Rectal smooth muscle tissue (tissue), 1 donor: ENCODE results near the gene ZMYND11.
A peak's percentile ranks its signal among the peaks of the same experiment; 100 is the strongest.

Source experiments
- H3K27ac ChIP-seq: one replicate; pipeline ENCODE4 v1.7.0; 2013; ENCODE audit warnings: low read depth, low read length, inconsistent platforms
- H3K27me3 ChIP-seq: one replicate; pipeline ENCODE4 v1.7.0; 2013; ENCODE audit warnings: low read length; ENCODE audit not compliant: control insufficient read depth, insufficient read depth
- H3K36me3 ChIP-seq: one replicate; pipeline ENCODE4 v1.7.0; 2013; ENCODE audit warnings: low read length; ENCODE audit not compliant: control insufficient read depth, insufficient read depth
- H3K4me1 ChIP-seq: one replicate; pipeline ENCODE4 v1.7.0; 2013; ENCODE audit warnings: low read length; ENCODE audit not compliant: control insufficient read depth, insufficient read depth
- H3K4me3 ChIP-seq: one replicate; pipeline ENCODE4 v1.7.0; 2013; ENCODE audit warnings: low read length
- H3K9ac ChIP-seq: one replicate; pipeline ENCODE4 v1.7.0; 2013; ENCODE audit warnings: low read length

ZMYND11 gene

DNA sequence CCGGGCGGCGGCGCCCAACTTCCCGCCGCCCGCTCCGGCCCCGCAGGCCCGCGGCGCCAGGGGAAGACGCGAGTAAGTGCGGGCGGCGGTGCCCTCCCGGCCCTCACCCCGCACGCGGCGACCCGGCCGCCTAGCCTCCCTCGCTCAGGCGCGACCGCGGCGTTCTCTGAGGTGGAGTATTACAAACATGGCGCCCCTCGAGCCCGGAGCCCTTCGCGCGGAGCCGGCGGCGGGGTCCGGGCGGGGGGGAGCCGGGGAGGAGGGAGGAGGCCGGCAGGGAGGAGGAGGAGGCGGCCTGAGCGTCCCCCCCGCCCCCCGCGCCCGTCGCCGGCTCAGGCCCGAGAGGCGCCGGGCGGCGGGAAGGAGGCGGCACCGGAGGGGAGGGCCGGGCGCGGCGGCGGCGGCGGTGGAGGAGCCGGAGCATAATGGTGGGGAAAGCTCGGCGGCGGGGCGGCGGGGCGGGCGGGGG is at the start of gene ZMYND11:
Gene ZMYND11 (plus strand): TSS at position 324 of the 469 bp plus-strand sequence. CDS start 44,558 bp downstream, outside the sequence.
- no peaks in the 10 kb centered on the region for H3K27me3 ChIP-seq
- H3K36me3 ChIP-seq: no peaks in the 10 kb centered on the region
- H3K9ac ChIP-seq: peak within 1 kb of the TSS; percentile 74
- H3K27ac ChIP-seq: peak within 1 kb of the TSS; percentile 90
- peak within 1 kb of the TSS; percentile 90 for H3K4me3 ChIP-seq
- peaks cover 16% of the 10 kb centered on the region for H3K4me1 ChIP-seq

DNA sequence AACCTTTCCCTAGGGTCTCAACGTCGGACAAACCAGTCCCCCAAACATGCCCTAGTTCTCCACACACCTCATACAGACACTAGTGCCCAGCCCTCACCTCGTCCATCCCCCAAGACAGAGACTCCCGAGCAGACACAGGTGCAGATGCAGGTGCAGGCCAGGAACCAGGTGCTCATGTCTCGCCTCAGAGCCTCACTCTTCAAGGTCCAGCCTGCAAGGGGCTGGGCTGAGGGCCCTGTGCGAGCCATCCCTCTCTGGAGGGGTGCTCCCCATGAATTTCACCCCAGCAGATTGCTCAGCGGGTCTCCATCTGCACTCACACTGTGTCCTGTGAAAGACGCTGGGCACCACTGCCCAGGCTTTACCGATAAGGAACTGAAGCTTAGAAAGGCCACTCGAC is 49.2 kb upstream of the ZMYND11 start:
- Histone ChIP-seq H3K36me3 (no peaks in the 10 kb centered on the region), H3K27ac (no peak overlapping the region), H3K9ac (no peak overlapping the region), H3K4me3 (no peak overlapping the region), H3K27me3 (no peaks in the 10 kb centered on the region), H3K4me1 (no peaks in the 10 kb centered on the region)

DNA sequence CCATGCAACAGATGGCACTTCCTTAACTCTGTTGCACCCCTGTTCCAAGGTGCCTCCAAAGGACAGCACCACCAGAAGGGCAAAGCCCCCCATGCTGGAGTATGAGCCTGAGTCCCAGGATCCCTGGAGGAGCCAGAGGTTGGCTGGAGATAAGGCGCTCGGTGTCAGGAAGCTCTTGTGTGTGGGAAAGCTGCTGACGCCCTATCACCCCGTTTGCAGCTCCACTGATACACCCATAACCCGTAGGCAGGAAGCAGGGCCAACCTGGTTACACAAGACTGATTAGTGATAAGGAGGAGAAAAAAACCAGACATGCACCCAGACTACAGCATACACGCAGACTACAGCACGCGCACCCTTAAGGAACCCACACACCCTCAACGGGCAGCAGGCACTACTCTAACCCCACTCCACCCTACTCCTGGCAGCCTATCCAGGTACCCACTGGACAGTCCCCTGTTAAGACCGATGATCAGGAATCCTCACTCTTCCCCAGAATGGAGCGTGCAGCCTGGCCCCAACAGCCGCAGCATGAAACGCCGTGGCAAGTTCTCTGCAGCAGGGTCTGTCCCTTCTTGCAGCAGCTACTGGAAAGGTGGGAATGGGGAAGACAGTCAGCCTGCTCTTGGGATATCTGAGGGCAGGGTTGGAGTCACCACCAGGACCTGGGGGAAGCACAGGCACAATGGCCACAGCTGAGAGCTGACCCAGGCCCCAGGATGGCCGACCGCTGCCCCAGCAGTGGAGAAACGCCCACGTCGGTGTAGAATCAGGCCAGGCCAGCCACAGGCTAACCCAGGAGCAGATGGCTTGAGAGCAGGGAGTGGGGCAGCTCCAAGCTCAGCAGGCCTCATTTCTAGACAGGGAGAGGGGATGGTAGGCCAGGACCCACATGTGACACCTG is 47.8 kb upstream of the ZMYND11 start:
- H3K27ac ChIP-seq: no peak overlapping the region
- no peaks in the 10 kb centered on the region for H3K27me3 ChIP-seq
- no peaks in the 10 kb centered on the region for H3K4me1 ChIP-seq
- no peak overlapping the region for H3K9ac ChIP-seq
- no peaks in the 10 kb centered on the region for H3K36me3 ChIP-seq
- H3K4me3 ChIP-seq: no peak overlapping the region

- H3K4me1 ChIP-seq: no peaks in the 10 kb centered on the region
- no peaks in the 10 kb centered on the region for H3K36me3 ChIP-seq
Measured at GRCh38 chr10:88253-88652, 47.0 kb upstream of the ZMYND11 start.

DNA sequence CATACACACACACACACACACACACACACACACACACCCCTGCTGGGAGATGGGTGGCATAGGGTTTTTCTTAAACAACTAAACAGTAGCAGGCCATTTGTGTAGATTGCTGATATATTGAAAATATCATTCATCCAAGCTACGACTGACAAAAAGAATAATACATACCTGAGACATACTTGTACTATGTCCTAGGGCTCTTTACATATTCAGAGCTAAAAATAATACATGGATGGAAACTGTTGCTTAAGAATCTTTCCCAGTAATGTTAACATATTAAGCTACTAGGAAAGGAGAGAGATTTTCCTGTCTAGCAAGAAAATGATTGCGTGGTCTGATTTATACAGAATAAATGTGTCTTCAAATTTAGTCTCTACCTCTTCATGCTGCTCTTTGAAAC is 46.0 kb upstream of the ZMYND11 start:
- no peaks in the 10 kb centered on the region for H3K36me3 ChIP-seq
- H3K27ac ChIP-seq: no peak overlapping the region
- no peaks in the 10 kb centered on the region for H3K4me1 ChIP-seq
- no peak overlapping the region for H3K9ac ChIP-seq
- H3K27me3 ChIP-seq: no peaks in the 10 kb centered on the region
- H3K4me3 ChIP-seq: no peak overlapping the region

More at GRCh38 chr10:88253-88652, 47.0 kb upstream of the ZMYND11 start:
- Histone ChIP-seq H3K4me3 (no peak overlapping the region), H3K27ac (no peak overlapping the region), H3K9ac (no peak overlapping the region), H3K27me3 (no peaks in the 10 kb centered on the region)

- no peak overlapping the region for H3K4me3 ChIP-seq
- H3K27ac ChIP-seq: no peak overlapping the region
- H3K9ac ChIP-seq: no peak overlapping the region
- H3K4me1 ChIP-seq: no peaks in the 10 kb centered on the region
- no peaks in the 10 kb centered on the region for H3K36me3 ChIP-seq
- no peaks in the 10 kb centered on the region for H3K27me3 ChIP-seq
Measured at GRCh38 chr10:90161-90560, 45.1 kb upstream of the ZMYND11 start.

GRCh38 chr10:91313-91712 is 43.9 kb upstream of the ZMYND11 start:
- H3K27me3 ChIP-seq: no peaks in the 10 kb centered on the region
- no peak overlapping the region for H3K4me3 ChIP-seq
- no peak overlapping the region for H3K9ac ChIP-seq
- H3K27ac ChIP-seq: no peak overlapping the region
- H3K36me3 ChIP-seq: no peaks in the 10 kb centered on the region
- H3K4me1 ChIP-seq: no peaks in the 10 kb centered on the region

DNA sequence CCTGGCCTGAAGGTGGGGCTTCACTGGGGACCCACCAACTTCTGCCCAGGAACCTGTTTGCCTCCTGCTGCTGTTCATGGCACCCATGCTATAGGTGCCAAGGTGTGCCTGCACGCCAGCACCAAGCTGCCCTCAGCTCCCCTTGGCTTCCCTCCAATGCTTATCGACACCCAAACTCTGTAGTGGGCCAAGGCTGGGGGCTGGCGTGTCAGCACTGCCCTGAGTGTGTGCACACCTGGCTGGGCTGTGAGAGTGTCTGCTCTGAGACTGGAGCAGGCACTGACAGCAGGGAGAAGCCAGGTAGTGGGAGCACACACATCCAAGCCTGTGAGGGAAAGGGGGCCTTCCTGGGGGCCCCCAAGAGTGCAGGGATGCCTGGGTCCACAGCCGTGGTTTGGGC is 43.1 kb upstream of the ZMYND11 start:
- Histone ChIP-seq H3K9ac (no peak overlapping the region), H3K27ac (no peak overlapping the region), H3K27me3 (no peaks in the 10 kb centered on the region), H3K36me3 (no peaks in the 10 kb centered on the region), H3K4me3 (no peak overlapping the region), H3K4me1 (no peaks in the 10 kb centered on the region)

GRCh38 chr10:92846-93245 is 42.4 kb upstream of the ZMYND11 start:
- no peaks in the 10 kb centered on the region for H3K4me1 ChIP-seq
- no peaks in the 10 kb centered on the region for H3K36me3 ChIP-seq
- no peak overlapping the region for H3K27ac ChIP-seq
- H3K27me3 ChIP-seq: no peaks in the 10 kb centered on the region
- no peak overlapping the region for H3K9ac ChIP-seq
- H3K4me3 ChIP-seq: no peak overlapping the region

DNA sequence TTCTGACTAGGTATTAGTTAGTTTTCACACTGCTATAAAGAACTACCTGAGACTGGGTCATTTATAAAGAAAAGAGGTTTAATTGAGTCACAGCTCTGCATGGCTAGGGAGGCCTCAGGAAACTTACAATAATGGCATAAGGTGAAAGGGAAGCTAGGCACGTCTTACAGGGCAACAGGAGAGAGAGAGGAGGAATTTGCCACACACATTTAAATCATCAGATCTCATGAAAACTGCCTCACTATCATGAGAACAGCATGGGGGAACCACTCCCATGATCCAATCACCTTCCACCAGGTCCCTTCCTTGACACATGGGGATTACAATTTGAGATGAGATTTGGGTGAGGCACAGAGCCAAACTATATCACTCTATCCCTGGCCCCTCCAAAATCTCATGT is 40.6 kb upstream of the ZMYND11 start:
- no peak overlapping the region for H3K9ac ChIP-seq
- no peaks in the 10 kb centered on the region for H3K27me3 ChIP-seq
- no peak overlapping the region for H3K4me3 ChIP-seq
- H3K36me3 ChIP-seq: no peaks in the 10 kb centered on the region
- no peaks in the 10 kb centered on the region for H3K4me1 ChIP-seq
- no peak overlapping the region for H3K27ac ChIP-seq

- Histone ChIP-seq H3K27me3 (no peaks in the 10 kb centered on the region), H3K4me3 (no peak overlapping the region), H3K4me1 (no peaks in the 10 kb centered on the region), H3K27ac (no peak overlapping the region), H3K9ac (no peak overlapping the region), H3K36me3 (no peaks in the 10 kb centered on the region)
Measured at GRCh38 chr10:95356-96115, 39.7 kb upstream of the ZMYND11 start.

GRCh38 chr10:96466-96865 is 38.8 kb upstream of the ZMYND11 start:
- H3K4me3 ChIP-seq: no peak overlapping the region
- H3K27me3 ChIP-seq: no peaks in the 10 kb centered on the region

More at GRCh38 chr10:96466-96865, 38.8 kb upstream of the ZMYND11 start:
- no peak overlapping the region for H3K9ac ChIP-seq
- no peaks in the 10 kb centered on the region for H3K36me3 ChIP-seq
- H3K4me1 ChIP-seq: no peaks in the 10 kb centered on the region
- no peak overlapping the region for H3K27ac ChIP-seq
